ENCODE data around the gene PRPF40B.

Gene PRPF40B

GRCh38 chr12:49636979-49637755, 13.8 kb downstream of the PRPF40B start:
- DNase-seq, result peak; percentile 29

GRCh38 chr12:49641748-49642369, 18.5 kb downstream of the PRPF40B start:
- no peak for DNase-seq

DNA sequence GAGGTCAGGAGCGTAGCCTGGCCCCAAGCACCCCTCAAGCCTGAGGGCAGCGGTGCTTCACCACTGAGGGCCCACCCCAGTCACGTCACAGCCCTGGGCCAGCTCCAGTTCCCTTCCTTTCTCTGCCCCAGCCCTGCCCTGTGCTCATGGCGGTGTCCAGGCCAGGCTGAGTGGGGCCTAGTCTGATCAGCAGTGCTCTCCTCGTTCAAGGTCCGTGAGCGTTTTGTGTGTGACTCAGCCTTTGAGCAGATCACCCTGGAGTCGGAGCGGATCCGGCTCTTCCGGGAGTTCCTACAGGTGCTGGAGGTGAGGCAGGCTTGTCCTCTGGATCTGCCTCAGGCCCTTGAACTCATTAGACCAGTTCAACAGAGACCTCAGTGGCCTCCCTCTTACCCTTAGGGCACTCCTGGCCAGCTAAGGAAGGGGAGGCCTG, 19.0 kb downstream of the PRPF40B start:
- DNase-seq, result no peak

- no peak for DNase-seq
Observed at GRCh38 chr12:49643135-49643534, 19.8 kb downstream of the PRPF40B start.

DNA sequence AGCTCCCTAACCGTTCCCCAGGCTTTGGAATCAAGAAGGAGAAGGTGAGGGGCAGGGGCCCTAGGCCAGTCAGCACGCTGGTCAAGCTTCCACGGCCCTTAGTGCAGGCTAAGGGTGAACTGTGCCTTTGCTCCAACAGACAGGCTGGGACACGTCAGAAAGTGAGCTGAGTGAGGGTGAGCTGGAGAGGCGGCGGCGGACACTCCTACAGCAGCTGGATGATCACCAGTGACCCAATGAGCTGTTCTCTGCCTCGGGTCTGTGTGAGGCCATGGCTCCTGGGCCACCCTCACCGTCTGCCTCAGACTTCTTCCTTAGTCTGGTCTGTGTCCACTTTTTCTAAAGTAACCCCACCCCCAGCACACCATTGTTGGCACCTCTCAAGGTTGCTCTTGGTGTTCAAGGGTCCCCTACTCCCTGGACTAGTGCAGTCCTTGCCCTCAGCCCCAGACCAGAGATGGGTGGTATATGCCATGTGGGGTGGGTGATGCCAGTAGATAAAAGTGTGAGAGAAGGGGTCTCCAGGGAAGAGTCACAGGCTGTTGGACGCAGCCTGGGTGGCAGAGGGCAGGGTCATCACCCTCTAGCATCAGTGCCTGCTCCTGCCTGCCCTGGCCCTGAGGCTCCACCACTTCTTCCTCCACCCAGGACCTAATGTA, 20.7 kb downstream of the PRPF40B start:
- no peak for DNase-seq

GRCh38 chr12:49644620-49644994, 21.2 kb downstream of the PRPF40B start:
- DNase-seq, result peak; percentile 59

DNA sequence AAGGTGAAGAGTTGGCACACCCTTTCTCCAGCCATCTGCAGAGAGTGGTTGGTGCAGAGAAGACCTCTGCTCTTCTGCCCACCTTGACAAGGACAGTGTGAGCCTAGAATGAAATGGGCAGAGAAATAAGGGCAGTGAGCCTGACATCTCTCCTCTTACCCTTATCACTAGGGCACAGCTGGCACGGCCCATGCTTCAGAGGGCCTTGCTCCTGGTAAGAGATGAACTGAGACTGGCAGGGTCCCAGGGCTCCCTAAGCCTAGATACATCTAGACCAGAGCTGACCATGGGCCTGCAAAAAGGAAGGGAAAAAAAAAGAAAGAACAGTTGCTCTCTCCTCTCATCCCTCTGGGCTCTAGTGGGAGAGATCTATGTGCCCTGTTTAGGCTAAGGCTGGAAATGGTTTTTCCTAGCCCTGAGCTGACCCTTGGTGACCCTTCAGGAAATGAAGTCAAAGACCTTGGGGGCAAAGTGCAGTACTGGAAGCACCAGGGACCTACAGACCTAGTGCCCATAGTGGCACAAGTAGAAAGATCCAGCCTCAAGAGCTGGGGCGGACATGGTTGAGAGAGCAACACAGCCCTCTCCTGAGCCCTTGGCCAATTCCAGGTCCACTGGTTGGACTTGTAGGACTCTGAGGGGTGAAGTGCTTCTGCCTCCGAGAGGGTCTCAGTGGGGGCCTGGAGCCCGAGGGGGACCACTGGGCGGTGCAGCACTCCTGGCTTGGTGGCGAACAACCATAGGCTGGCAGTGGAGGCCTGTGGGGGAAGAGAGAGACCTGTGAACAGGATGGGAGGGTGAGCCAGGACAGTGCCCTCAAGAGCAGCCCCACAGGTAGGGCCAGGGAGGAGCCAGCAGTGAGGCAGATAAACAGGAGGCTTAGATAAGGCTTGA, 22.0 kb downstream of the PRPF40B start:
- no peak for DNase-seq

DNA sequence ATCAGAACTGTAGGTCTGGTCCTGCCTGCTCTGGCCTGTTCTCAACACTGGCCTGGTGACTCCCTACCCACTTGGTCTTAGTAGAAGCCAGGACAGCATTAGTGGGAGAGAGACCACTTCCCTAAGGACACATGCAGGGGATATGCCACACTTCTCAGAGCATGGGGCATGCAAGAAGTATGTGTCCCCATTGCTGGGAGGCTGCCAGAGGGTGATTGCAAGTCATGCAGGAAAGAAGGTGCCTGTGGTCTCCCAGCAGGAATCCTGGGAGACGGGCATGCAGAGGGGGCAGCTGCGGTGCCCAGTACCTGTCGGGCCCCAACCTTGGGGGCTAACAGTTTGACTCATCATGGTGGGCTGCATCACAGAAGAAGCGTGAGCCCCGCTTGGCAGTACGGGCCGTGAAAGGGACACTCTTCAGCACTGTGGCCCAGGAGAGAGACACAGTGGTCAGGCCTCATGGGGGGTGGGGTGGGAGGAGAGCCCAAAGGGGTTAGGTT, 23.0 kb downstream of the PRPF40B start:
- no peak for DNase-seq

DNA sequence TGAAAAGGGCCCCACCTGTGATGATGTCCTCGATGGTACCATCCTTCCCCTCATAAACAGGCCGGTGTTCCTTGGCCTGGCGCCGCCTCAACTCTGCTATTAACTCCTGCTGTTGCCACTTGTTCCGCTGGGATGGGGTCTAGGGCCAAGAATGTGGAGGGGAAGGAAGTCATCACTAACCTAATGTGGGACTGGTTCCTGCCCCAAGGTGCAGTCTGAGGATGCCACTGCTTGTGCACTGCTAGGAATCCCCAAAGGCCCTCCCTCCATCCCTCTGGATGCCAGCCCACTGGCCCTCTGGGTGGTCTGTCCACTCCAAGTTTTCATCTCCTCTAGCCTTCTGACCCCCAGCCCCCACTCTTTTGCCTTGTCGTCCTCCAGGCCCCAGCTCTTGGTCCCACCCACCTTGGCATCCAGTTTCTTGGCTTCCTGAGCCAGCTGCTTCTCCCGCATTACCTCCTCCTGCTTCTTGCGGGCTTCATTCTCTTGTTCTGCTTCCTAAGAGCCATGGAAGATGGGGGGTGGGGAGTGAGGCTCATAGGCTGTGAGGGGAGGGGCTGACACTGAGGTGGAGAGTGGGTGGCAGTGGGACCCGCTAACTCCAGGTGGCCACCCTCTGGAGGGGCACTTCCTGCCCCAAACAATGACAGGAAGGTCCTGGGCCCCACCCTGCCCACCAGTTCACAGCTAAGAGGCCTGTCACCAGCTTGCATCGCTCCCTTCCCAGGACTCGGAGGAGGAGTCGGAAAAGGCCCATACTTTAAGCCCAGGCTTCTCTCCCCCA, 23.7 kb downstream of the PRPF40B start:
- no peak for DNase-seq

GRCh38 chr12:49647827-49648711, 24.7 kb downstream of the PRPF40B start:
- no peak for DNase-seq

- no peak for DNase-seq
Observed at GRCh38 chr12:49648712-49649003, 25.3 kb downstream of the PRPF40B start.

DNA sequence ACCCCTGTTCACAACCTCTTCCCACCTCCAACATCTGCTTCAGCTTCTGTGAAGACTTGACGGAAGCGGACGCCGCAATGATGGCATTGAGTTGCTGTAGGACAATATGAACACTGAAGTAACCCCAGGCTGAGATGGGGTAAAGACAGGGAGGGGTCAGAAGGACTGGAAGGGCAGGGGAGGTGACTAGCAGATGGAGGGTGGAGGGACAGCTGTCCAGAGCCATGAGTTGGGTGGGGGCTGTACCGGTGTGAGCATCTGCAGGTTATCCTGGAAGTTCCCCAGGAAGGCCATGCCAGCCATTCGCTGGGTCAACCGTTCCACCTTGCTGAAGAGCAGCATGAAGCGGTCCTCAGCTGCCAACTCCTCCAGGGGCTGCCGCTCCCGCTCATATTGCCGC, 26.1 kb downstream of the PRPF40B start:
- DNase-seq, result no peak

DNA sequence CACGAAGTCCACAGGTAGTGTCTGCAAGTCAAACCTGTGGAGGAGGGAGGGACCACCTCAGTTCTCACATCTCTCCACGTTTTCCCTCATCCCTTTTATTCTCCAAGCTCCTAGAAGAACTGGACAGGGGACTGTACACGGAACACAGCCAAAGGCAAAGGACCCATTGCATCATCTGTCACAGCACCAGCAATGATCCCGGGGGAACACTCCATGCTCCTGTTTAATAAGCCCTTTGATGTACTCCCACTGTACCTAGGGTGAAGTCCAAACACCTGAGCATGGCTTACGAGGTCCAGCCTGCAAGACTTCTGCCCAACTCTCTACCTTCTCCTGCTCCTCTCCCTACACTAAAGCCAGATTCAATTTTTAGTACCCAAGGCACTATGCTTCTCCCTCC, 26.5 kb downstream of the PRPF40B start:
- DNase-seq, result no peak

DNA sequence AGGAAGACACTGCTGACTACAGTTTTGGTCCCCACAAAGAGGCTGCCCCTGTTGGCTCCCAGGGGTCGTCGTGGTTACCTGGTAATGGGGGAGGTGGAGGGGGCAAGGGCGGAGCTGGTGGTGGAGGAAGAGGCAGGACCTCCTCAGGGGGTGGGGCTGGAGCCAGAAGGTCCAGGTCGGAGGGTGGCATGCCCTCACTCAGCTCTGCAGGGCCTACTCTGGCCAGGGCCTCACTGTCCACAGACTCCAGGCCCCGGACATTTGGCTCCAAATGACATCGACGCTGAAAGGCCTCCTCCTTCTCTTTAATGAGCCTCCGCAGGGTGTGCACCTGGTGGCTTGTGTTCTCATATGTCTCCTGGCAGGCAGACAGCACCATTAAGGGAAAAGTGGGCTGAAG, 28.5 kb downstream of the PRPF40B start:
- DNase-seq, result no peak

DNA sequence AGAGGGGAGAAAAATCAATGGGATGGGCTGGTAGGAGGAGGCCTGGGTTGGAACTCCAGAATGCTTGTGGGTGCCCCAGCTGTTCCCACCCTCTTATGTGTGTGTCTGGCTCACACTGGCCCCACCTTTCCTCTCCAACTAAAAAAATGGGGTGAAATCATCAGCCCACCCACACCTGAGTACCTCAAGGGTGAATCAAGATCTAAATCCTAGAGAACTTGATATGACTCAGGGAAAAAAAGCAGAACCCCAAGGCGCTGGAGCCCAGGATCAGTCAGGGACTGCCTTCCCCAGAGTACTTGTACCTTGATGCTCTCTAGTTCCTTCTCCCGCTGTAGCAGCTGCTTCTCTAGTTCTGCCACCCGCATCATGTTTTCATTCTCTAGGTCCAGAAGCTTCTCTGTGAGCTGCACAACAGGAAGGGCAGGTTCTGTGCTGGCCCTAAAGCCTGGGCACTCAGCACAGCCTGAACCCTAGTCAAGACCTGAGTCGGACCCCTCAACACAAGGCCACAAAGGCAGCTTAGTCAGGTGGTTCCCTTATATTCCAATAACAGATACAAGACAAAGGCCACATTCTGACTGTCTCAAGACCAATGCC, 29.7 kb downstream of the PRPF40B start:
- DNase-seq, result no peak

GRCh38 chr12:49654715-49655114, 31.4 kb downstream of the PRPF40B start:
- DNase-seq, result no peak

- no peak for DNase-seq
Observed at GRCh38 chr12:49655595-49656236, 32.4 kb downstream of the PRPF40B start.

DNA sequence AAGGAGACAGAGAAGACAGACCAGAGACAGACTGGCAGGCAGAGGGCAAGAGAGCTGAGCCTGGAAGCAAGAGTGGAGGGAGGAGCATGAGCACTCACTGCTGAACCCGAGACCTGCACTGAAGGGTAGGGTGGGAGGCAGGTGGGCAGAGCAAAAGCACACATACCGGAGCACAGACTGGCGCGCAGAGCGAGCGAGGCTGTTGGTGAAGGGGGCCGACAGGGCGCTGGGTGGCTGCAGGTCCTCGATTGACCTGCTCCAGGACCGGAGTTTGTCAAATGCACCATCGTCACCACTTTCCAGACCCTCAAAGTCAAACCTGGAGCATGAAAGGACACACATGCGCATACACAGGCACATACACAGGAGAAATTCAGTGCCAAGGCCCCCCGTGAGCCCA, 34.9 kb downstream of the PRPF40B start:
- no peak for DNase-seq

- no peak for DNase-seq
Observed at GRCh38 chr12:49659753-49660152, 36.4 kb downstream of the PRPF40B start.

- no peak for DNase-seq
Observed at GRCh38 chr12:49661191-49661590, 37.8 kb downstream of the PRPF40B start.
